Neural cell (in vitro differentiated cells): ENCODE data around the gene UBN2. TPM values are rescaled to one million over a fixed set of nuclear protein-coding genes. Genes with fewer than 3 reads are reported as not detected.

Experiments
- H2AFZ ChIP-seq: fragments of 200-600, 300-800 bp; sonication (generic), shearing (Covaris generic); 2 replicates; pipeline ENCODE4 v1.6.0; 2014; ENCODE audit warnings: low read depth, mild to moderate bottlenecking, antibody characterized with exemption, low read length, moderate library complexity
- H3F3A ChIP-seq: fragments of 200-600 bp; shearing (Covaris generic); 2 replicates; pipeline ENCODE4 v1.6.1; 2016; ENCODE audit warnings: mild to moderate bottlenecking, moderate library complexity, mixed read lengths, antibody characterized with exemption, low read length; ENCODE audit not compliant: insufficient read depth, poor library complexity, severe bottlenecking
- H3K27ac ChIP-seq: fragments of 200-600, 300-800 bp; sonication (generic), shearing (Covaris generic); 2 replicates; pipeline ENCODE4 v1.5.1; 2014; ENCODE audit warnings: mild to moderate bottlenecking, low read length, moderate library complexity
- H3K27me3 ChIP-seq: fragments of 300-800, 200-600 bp; sonication (generic), shearing (Covaris generic); 2 replicates; pipeline ENCODE4 v1.6.0; 2014; ENCODE audit warnings: mild to moderate bottlenecking, low read depth, low read length, moderate library complexity; ENCODE audit not compliant: insufficient read depth
- H3K36me3 ChIP-seq: fragments of 300-800, 200-600 bp; sonication (generic), shearing (Covaris generic); 2 replicates; pipeline ENCODE4 v1.5.1; 2014; ENCODE audit warnings: mild to moderate bottlenecking, antibody characterized with exemption, low read length, moderate library complexity; ENCODE audit not compliant: insufficient read depth
- H3K4me2 ChIP-seq: fragments of 300-800, 200-600 bp; sonication (generic), shearing (Covaris generic); 2 replicates; pipeline ENCODE4 v1.6.0; 2014; ENCODE audit warnings: mild to moderate bottlenecking, low read length
- H3K4me3 ChIP-seq: fragments of 300-800, 200-600 bp; sonication (generic), shearing (Covaris generic); 2 replicates; pipeline ENCODE4 v1.5.1; 2014; ENCODE audit warnings: mild to moderate bottlenecking, low read length, moderate library complexity
- H3K79me2 ChIP-seq: fragments of 200-600 bp; shearing (Covaris generic); replicated peaks from 2 replicates; pipeline ENCODE4 v1.6.0; 2014; ENCODE audit warnings: mild to moderate bottlenecking, low read length, moderate library complexity; ENCODE audit not compliant: insufficient read depth
- H3K9ac ChIP-seq: fragments of 300-800, 200-600 bp; sonication (generic), shearing (Covaris generic); 2 replicates; pipeline ENCODE4 v1.6.1; 2016; ENCODE audit warnings: mild to moderate bottlenecking, low read length, mixed read lengths
- H3K9me2 ChIP-seq: fragments of 200-600 bp; shearing (Covaris generic); 2 replicates; pipeline ENCODE4 v1.6.1; 2016; ENCODE audit warnings: mild to moderate bottlenecking, low read length, mixed read lengths; ENCODE audit not compliant: insufficient read depth
- H3K9me3 ChIP-seq: fragments of 200-600, 300-800 bp; sonication (generic), shearing (Covaris generic); 2 replicates; pipeline ENCODE4 v1.6.1; 2016; ENCODE audit warnings: mild to moderate bottlenecking, mixed run types, low read length, moderate library complexity, mixed read lengths
- H4K20me1 ChIP-seq: fragments of 200-600 bp; shearing (Covaris generic); 2 replicates; pipeline ENCODE4 v1.6.1; 2016; ENCODE audit warnings: mild to moderate bottlenecking, mixed run types; ENCODE audit not compliant: insufficient read depth
- EP300 ChIP-seq: fragments of 450-650 bp; conservative IDR thresholded peaks from 2 replicates; pipeline ENCODE4 v1.6.1; 2014; ENCODE audit warnings: antibody characterized with exemption, mild to moderate bottlenecking, moderate library complexity; ENCODE audit not compliant: poor library complexity, severe bottlenecking
- EZH2 ChIP-seq: fragments of 200-600, 300-800 bp; shearing (Covaris generic), sonication (generic); IDR thresholded peaks from 2 replicates; pipeline ENCODE4 v1.6.1; 2014; ENCODE audit warnings: antibody characterized with exemption, low read length, borderline replicate concordance, mild to moderate bottlenecking; ENCODE audit not compliant: insufficient read depth, poor library complexity, severe bottlenecking
- MXI1 ChIP-seq: fragments of 450-650 bp; conservative IDR thresholded peaks from 2 replicates; pipeline ENCODE4 v1.6.1; 2014; ENCODE audit warnings: antibody characterized with exemption, mild to moderate bottlenecking; ENCODE audit not compliant: poor library complexity, severe bottlenecking
- POLR2AphosphoS5 ChIP-seq: IDR thresholded peaks from 2 replicates; pipeline ENCODE4 v1.6.1; 2012
- RAD21 ChIP-seq: fragments of 450-650 bp; conservative IDR thresholded peaks from 2 replicates; pipeline ENCODE4 v1.6.1; 2014; ENCODE audit warnings: antibody characterized with exemption, mild to moderate bottlenecking, moderate library complexity
- SMC3 ChIP-seq: fragments of 450-650 bp; conservative IDR thresholded peaks from 2 replicates; pipeline ENCODE4 v1.6.1; 2014; ENCODE audit warnings: antibody characterized with exemption, mild to moderate bottlenecking, moderate library complexity; ENCODE audit not compliant: poor library complexity
- TAF1 ChIP-seq: IDR thresholded peaks from 2 replicates; pipeline ENCODE4 v1.6.1; 2012; ENCODE audit warnings: low read depth
- polyA plus RNA-seq: library from polyadenylated mRNA; depleted of rRNA; stranded (reverse); fragments of >200 nt; gene quantifications from 2 replicates; pipeline ENCODE4 v1.2.3, GENCODE V29; 2014
- TF ChIP-seq, protein P1 (sequence below): fragments of 450-650 bp; IDR thresholded peaks from 2 replicates; pipeline ENCODE4 v1.5.1; 2014; ENCODE audit warnings: antibody characterized with exemption, mild to moderate bottlenecking, moderate library complexity; ENCODE audit not compliant: poor library complexity, severe bottlenecking
- TF ChIP-seq, protein P2 (sequence below): IDR thresholded peaks from 2 replicates; pipeline ENCODE4 v1.6.1; 2012; ENCODE audit warnings: borderline replicate concordance

Gene UBN2
- polyA plus RNA-seq, 1 donor from 2014 or later: 18.2 TPM

DNA sequence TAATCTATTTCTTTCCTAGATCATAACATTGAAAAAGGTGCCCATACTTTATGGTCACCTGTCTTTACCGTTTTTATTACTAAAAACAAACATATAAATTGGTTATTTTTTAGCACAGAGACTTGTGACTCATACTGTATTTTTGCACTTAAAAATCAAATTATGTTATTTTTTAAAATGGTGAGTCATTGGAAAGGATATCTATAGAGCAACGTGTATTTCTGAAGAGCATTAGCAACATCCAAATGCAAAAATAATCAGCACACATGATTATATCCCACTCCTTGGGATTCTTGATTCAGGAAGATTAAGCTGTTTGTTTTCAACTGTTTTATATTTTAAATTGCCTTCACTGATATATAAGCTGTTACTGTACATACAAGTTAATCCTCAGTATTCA, 69.4 kb downstream of the UBN2 start:
- Histone ChIP-seq H3K9ac (no peak overlapping the region), H3K36me3 (peaks cover 19% of the 10 kb centered on the region), H3K9me3 (no peaks in the 10 kb centered on the region), H2AFZ (no peak overlapping the region), H3K27ac (no peak overlapping the region), H3K27me3 (no peaks in the 10 kb centered on the region), H3F3A (no peaks in the 10 kb centered on the region), H3K4me3 (no peak overlapping the region), H3K4me2 (no peak overlapping the region), H3K79me2 (no peaks in the 10 kb centered on the region), H3K9me2 (no peaks in the 10 kb centered on the region), H4K20me1 (no peaks in the 10 kb centered on the region)
- TF ChIP-seq POLR2AphosphoS5: no peak

DNA sequence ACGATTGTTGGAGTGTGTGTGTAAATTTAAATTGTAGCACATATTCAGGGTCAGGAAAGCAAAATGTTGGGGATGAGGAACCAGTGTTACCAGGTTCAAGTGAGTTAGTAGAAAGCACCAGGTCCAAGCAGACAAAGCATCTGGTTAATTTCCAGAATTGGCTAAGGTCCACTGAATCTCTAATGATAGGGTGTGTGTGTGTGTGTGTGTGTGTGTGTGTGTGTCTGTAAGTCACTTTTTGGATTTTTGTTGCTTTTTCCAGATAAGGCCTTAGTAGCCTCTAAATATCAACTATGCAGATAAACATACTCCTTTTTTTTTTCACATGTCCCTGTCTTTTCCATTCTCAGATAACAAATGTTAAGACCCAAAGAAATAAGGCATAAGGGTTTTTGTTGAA, 73.5 kb downstream of the UBN2 start:
- Histone ChIP-seq H3K79me2 (no peaks in the 10 kb centered on the region), H3K4me2 (no peak overlapping the region), H2AFZ (no peak overlapping the region), H3K36me3 (peaks cover 6% of the 10 kb centered on the region), H3K9ac (no peak overlapping the region), H3F3A (no peaks in the 10 kb centered on the region), H3K4me3 (no peak overlapping the region), H3K27me3 (no peaks in the 10 kb centered on the region), H3K9me3 (no peaks in the 10 kb centered on the region), H3K27ac (no peak overlapping the region), H4K20me1 (no peaks in the 10 kb centered on the region), H3K9me2 (no peaks in the 10 kb centered on the region)
- TF ChIP-seq EZH2 (no peak), TAF1 (no peak), EP300 (no peak), POLR2AphosphoS5 (no peak), MXI1 (no peak), SMC3 (no peak)
- TF ChIP-seq, protein P1, sequence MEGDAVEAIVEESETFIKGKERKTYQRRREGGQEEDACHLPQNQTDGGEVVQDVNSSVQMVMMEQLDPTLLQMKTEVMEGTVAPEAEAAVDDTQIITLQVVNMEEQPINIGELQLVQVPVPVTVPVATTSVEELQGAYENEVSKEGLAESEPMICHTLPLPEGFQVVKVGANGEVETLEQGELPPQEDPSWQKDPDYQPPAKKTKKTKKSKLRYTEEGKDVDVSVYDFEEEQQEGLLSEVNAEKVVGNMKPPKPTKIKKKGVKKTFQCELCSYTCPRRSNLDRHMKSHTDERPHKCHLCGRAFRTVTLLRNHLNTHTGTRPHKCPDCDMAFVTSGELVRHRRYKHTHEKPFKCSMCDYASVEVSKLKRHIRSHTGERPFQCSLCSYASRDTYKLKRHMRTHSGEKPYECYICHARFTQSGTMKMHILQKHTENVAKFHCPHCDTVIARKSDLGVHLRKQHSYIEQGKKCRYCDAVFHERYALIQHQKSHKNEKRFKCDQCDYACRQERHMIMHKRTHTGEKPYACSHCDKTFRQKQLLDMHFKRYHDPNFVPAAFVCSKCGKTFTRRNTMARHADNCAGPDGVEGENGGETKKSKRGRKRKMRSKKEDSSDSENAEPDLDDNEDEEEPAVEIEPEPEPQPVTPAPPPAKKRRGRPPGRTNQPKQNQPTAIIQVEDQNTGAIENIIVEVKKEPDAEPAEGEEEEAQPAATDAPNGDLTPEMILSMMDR: no peak
- TF ChIP-seq, protein P2, sequence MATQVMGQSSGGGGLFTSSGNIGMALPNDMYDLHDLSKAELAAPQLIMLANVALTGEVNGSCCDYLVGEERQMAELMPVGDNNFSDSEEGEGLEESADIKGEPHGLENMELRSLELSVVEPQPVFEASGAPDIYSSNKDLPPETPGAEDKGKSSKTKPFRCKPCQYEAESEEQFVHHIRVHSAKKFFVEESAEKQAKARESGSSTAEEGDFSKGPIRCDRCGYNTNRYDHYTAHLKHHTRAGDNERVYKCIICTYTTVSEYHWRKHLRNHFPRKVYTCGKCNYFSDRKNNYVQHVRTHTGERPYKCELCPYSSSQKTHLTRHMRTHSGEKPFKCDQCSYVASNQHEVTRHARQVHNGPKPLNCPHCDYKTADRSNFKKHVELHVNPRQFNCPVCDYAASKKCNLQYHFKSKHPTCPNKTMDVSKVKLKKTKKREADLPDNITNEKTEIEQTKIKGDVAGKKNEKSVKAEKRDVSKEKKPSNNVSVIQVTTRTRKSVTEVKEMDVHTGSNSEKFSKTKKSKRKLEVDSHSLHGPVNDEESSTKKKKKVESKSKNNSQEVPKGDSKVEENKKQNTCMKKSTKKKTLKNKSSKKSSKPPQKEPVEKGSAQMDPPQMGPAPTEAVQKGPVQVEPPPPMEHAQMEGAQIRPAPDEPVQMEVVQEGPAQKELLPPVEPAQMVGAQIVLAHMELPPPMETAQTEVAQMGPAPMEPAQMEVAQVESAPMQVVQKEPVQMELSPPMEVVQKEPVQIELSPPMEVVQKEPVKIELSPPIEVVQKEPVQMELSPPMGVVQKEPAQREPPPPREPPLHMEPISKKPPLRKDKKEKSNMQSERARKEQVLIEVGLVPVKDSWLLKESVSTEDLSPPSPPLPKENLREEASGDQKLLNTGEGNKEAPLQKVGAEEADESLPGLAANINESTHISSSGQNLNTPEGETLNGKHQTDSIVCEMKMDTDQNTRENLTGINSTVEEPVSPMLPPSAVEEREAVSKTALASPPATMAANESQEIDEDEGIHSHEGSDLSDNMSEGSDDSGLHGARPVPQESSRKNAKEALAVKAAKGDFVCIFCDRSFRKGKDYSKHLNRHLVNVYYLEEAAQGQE: no peak

DNA sequence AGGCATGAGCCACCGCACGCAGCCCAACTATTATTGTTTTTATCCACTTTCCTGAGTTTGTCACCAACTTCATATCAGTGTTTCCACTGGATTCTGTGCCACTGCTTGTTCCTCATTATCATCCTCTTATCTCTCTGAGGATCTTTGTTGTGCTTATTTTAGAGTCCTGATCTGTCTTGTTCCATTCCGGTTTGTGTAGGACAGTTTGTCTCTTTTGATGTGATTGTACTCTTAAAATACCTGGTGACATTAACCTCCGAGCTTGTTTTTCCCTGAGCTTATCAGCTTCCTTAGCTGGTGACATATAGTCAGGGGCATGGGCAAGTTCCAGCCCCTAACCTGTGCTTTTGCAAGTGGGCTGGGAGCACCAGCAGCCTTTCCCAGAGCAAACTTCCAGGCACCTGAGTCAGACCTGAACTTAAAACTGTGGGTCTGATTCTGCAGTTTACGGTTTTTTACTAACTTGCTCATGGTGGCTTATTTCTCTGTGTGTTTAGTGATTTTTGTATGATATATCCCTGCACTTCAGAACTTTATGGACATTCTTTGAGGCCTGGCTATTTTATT, 87.0 kb downstream of the UBN2 start:
- no peak overlapping the region for H3K4me2 ChIP-seq
- H3K9ac ChIP-seq: no peak overlapping the region
- no peaks in the 10 kb centered on the region for H3K27me3 ChIP-seq
- H3K27ac ChIP-seq: no peak overlapping the region
- no peaks in the 10 kb centered on the region for H3K36me3 ChIP-seq
- no peaks in the 10 kb centered on the region for H3F3A ChIP-seq
- TF ChIP-seq MXI1 (no peak), TAF1 (no peak), EZH2 (no peak), POLR2AphosphoS5 (no peak), RAD21 (no peak), SMC3 (no peak), EP300 (no peak)
- TF ChIP-seq, protein P2: no peak
- TF ChIP-seq, protein P1: no peak
- no peaks in the 10 kb centered on the region for H3K79me2 ChIP-seq
- H3K9me2 ChIP-seq: no peaks in the 10 kb centered on the region
- no peak overlapping the region for H2AFZ ChIP-seq
- no peaks in the 10 kb centered on the region for H4K20me1 ChIP-seq
- H3K9me3 ChIP-seq: no peaks in the 10 kb centered on the region
- H3K4me3 ChIP-seq: no peak overlapping the region
